HG02970 (cell line): Measurements from ENCODE around the gene CCN5.
"Not testable (repeated sequence)": the region's sequence is repeated elsewhere in the genome, so short reads cannot be mapped to it uniquely, and the experiment has no call there.

ENCODE experiments used
- ATAC-seq: cut with Tn5 transposase; IDR thresholded peaks from one replicate; pipeline ENCODE4 v1.9.1; 2021; ENCODE audit warnings: mild to moderate bottlenecking, moderate library complexity, moderate number of reproducible peaks; ENCODE audit not compliant: unreplicated experiment, low FRiP score

CCN5 gene

DNA sequence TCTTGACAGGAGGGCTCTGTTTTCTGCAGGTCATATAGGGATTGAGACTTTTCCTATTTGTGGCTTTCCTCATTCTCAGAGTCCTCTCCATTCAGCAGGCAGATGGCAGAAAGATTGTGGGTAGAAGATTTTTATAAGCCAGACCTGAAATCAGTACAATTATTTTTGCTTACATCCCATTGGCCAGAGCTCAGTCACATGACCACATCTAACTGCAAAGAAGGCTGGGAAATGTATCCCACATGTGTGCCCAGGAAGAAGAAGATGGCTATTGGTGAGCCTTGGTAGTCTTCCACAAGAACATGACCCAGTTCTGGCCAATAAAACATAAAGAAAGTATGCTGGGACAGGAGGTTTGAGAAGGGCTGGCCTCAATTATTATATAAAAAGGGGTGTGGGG is 21.5 kb upstream of the CCN5 start:
- no peak for ATAC-seq

GRCh38 chr20:44694159-44694558 is 21.0 kb upstream of the CCN5 start:
- ATAC-seq, result no peak

DNA sequence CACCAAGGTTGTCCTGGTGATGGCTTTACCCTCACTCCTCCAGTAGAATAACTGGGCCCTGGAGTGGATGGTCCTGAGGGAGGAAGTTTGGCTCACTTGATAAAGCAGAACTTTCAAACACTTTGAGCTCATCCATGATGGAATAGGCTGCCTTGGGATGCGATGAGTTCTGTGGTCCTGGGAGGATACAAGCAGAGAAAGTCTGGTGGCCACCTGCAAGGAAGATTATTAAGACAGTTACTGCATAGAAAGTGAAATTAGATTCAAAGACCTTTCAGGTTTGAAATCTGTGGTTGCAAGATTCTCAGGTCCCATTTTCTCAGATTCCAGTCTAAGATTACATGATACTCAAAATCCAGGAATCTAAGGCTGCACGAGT is 19.9 kb upstream of the CCN5 start:
- ATAC-seq, result no peak

DNA sequence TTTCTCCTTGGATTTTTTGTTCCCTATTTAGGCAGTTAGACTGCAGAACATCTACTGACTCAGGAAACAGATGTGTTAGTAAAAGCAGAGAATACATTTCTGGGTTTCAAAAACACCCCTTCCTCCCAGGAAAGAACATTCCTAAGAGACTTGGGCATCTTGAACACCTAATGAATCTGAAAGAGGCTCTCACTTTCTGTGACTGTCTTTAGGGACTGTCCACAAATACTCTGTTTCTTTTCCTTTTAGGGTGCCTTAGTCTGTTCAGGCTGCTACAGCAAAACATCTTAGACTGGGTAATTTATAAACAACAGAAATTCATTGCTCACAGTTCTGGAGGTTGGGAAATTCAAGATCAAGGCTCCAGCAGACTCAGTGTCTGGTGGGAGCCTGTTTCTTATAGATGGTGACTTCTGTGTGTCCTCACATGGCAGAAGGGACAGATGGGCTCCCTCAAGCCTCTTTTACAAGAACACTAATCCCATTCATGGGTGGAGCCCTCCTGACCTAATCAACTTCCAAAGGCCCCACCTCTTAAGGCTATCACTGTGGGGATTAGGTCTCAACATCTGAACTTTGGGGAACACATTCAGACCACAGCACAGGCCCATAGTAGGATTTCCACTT is 19.4 kb upstream of the CCN5 start:
- no peak for ATAC-seq

GRCh38 chr20:44696315-44696714 is 18.9 kb upstream of the CCN5 start:
- no peak for ATAC-seq

DNA sequence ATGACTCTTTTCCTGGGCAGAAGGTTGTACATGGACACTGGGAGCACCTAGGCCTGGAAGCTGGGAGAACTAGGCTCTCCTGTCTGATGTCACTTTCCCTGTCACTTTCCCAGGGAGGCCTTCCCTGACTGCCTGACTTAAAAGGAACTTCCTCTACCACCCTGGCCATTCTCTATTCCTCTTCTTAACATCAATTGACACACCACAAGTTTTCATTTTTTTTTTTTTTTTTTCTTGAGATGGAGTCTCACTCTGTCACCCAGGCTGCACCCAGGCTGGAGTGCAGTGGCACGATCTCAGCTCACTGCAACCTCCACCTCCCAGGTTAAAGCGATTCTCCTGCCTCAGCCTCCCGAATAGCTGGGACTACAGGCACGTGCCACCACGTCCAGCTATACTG is 18.1 kb upstream of the CCN5 start:
- not testable (repeated sequence) for ATAC-seq

- no peak for ATAC-seq
These were observed 16.8 kb upstream of the CCN5 start for GRCh38 chr20:44698351-44698750.

DNA sequence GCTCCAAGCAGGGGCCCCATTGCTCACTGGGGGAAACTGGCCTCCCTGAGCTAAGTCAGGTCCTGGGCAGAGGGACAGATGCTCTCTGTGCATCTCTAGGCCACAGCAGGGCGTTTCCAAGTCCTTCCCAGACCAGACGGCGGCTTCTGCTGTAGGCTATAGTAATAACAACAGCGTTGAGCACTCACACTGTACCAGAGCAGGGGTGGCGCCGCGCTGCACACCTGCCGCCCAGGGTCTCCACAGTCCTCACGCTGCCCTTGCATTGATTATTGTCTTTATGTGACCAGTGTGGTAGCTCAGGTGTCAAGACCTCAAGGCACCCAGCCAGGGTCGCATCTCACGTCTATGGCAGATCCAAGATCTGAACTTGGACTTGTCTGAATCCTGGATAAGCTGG is 14.9 kb upstream of the CCN5 start:
- no peak for ATAC-seq

DNA sequence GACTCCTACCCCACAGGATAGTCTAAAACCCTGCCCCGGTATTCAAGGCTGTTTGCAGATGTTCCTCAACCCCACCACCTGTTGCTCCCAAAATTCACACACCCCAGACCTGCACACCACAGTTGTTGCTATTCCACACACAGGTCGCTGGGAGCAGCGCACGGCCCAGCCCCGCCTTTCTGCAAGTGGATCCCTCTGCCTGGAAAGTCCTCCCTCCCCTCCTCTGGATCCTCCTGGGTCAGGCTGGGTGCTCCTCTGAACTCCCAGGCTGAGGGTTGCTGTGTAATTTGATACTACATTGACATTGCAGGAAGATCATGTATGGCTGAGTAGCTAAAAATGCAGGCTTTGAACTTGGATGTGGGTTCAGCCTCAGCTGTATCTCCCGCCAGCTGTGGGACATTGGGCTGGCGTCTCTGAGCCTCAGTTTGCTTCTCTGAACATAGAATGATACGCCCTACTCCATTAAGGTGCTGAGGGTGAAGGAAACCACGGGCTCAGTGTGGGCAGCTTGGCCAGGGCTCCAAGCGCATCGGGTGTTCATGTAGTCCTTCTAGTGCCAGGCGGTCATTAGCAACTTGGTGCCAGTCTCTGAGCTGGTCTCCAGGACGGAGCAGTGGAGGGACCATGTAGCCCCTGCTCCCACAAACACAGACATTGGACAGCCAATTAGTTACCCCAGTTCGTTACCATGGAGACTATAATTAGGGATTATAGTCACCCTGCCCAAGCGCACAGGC is 13.9 kb upstream of the CCN5 start:
- ATAC-seq, result no peak

DNA sequence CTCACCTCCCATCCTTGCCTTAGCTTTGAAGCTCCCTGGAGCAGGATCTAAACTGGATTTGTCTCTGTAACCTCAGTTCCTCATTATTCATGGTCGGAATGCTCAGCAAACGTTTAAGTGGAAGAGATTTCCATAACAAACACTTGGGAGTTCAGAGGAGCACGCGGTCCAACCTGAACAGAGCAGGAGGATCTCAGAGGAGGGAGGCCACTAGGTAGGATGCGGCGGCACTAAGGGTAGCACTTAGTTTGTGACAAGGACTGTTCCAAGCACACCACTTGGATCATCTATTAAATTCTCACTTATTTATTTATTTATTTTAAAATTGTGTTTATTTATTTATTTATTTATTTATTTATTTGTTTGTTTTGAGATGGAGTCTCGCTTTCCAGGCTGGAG is 13.3 kb upstream of the CCN5 start:
- no peak for ATAC-seq

GRCh38 chr20:44702776-44703175 is 12.4 kb upstream of the CCN5 start:
- ATAC-seq, result no peak

GRCh38 chr20:44703183-44703925 is 11.8 kb upstream of the CCN5 start:
- no peak for ATAC-seq

- ATAC-seq, result no peak
These were observed 11.1 kb upstream of the CCN5 start for GRCh38 chr20:44703956-44704488.

GRCh38 chr20:44704551-44704971 is 10.6 kb upstream of the CCN5 start:
- no peak for ATAC-seq

DNA sequence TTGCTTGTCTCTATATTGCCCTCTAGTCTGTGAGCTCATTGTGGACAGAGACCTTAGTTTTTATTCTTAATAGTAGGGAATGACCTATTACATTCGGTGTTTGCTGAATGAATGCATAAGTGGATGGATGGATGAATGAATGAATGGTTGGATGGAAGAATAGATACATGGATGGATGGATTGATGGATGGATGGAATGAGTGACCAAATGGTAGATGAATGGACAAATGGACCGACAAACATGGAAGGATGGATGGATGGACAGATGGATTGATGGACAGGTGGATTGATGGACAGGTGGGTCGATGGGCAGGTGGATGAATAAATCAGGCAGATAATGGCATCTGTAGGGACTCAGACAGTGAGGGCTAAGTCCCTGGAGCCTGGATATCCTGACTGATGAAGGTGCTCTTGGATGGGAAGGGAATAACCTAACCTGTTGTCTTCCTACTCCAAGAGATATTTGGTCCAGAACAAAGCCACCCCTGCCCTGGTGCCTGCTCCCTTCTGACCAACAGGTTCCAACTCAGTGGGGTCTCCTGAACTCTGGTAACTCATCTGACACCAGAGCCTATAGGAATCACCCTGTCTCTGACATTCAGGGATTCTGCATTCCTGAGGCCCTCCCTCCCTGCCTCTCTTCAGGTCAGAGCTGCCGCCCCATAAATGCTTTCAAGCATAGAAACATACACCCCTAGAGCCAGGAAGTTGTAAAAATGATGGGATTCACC is 9.6 kb upstream of the CCN5 start:
- ATAC-seq, result no peak

- ATAC-seq, result no peak
These were observed 8.7 kb upstream of the CCN5 start for GRCh38 chr20:44706301-44707017.

- ATAC-seq, result no peak
These were observed 8.1 kb upstream of the CCN5 start for GRCh38 chr20:44707018-44707579.

DNA sequence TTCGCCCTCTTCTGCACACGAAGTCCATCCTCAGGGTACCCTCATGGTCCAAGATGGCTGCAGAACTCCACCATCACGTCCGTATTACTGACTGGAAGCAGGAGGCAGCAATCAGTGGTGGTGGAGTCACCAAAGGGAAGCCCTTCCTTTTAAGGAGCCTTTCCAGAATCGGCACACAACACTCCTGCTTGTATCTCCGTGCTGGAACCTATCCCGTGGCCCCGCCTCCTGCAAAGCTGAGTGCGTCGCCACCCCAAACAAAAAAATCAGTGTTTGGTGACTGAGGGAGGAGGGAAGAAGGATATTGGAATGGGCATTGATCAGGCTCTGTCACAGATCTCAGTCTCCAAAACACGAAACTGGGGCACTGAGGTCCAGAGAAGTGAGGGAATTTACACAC is 5.8 kb upstream of the CCN5 start:
- no peak for ATAC-seq

DNA sequence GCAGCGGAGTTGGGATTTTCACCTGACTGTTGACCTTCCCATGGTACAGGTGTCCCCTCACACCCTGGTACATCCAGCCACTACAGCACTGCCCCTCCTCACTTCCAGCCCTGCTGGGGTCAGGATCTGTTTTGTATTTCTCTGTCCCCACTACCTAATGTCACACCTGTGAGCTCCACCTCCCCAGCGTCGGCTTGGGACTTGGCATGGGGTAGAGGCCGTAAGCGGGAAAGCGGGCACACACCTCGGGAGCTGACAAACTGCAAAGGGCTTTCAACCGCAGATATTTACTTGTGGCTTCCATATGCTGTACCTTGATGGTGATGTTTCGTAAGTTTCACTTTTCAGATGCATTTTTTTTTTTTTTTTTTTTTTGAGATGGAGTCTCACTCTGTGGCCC is 5.4 kb upstream of the CCN5 start:
- ATAC-seq, result no peak

- no peak for ATAC-seq
These were observed 3.9 kb upstream of the CCN5 start for GRCh38 chr20:44711237-44711636.
